ENCODE measurements around the gene SP3. TPM values are rescaled to one million over a fixed set of nuclear protein-coding genes. Genes with fewer than 3 reads are reported as not detected.

The SP3 gene
- total and polyA plus RNA-seq, 9 of the 15 experiments (the other 6 are each of a cell fraction or from before 2014, with no cell fraction given), result 12.0 to 106 (median 74.9) TPM

DNA sequence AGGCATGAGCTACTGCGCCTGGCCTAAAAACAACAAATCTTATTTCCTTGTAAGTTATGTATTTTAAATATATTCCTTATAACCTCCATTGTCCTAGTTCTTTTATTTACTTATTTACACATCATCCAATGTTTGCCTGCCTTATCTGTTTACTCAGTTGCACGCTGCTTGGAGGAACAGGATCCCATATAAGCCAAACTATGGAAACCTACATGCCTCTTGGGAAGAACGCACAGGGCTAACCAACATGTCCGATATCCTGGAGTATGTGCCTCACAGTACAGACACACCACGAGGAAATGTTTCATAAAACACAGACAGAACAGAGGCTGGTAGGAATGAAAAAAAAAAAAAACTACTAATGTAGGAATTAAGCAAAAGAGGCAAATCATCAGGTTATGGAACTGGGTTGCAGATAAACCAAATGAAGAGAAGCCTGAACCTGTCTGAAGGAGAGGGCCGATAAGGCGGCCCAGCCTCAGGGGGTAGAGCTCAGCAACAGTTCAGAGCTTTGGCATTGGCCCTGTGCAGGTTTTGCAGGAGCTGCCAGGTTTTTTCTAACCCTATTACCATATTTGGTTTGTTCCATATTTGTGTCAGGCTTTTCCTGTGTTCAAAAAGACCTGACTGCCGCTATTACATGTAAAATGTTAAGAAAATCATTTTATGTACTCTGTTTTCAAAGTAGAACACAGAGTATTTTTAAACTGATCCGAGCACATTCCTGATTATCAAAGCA lies 19.9 kb upstream of the SP3 start:
- no peak overlapping the region for H3K9ac ChIP-seq (ENCODE audit: insufficient read depth in 1 of 2, low read depth in 2 of 2, low read length in 2 of 2)
- H3K79me2 ChIP-seq (ENCODE audit: control insufficient read depth, insufficient read depth, low read length), result no peaks in the 10 kb centered on the region
- peaks cover 0 to 8% of the 10 kb centered on the region in 2 experiments; a peak in 4 of 5 replicates for H3K27me3 ChIP-seq (ENCODE audit: control insufficient read depth in 2 of 2, insufficient read depth in 2 of 2, low read length in 2 of 2)
- DNase-seq (ENCODE audit: extremely low read depth in 1 of 4, low spot score in 3 of 4), result no peak
- no peak overlapping the region for H3K4me2 ChIP-seq (ENCODE audit: insufficient read depth, low read length)
- H3K9me3 ChIP-seq (replicated peaks; ENCODE audit: control insufficient read depth, insufficient read depth, low read depth, low read length), result no peaks in the 10 kb centered on the region
- no TSS peak for BruUV-seq (replicated peaks)
- intact Hi-C loops (cut with micrococcal nuclease), result no loop called here
- no peaks in the 10 kb centered on the region for H3K9me1 ChIP-seq (ENCODE audit: control insufficient read depth, insufficient read depth, low read length)
- H2AFZ ChIP-seq (ENCODE audit: low read depth, low read length), result no peak overlapping the region
- no peak overlapping the region for H3K4me3 ChIP-seq
- H3K36me3 ChIP-seq (ENCODE audit: control insufficient read depth, insufficient read depth, low read length), result no peaks in the 10 kb centered on the region
- H4K20me1 ChIP-seq (replicated peaks; ENCODE audit: control insufficient read depth, insufficient read depth, low read length), result no peaks in the 10 kb centered on the region
- no peak for FAIRE-seq
- H3K4me1 ChIP-seq (replicated peaks in 1 of 2; ENCODE audit: control insufficient read depth in 2 of 2, insufficient read depth in 2 of 2, low read length in 2 of 2), result peaks cover 0 to 5% of the 10 kb centered on the region in 2 experiments; a peak in 1 of 5 replicates
- no peak for TF ChIP-seq ZNF253 (CRISPR knock-in tag; conservative IDR thresholded peaks at IDR 0.05)
- TF ChIP-seq, protein P1, sequence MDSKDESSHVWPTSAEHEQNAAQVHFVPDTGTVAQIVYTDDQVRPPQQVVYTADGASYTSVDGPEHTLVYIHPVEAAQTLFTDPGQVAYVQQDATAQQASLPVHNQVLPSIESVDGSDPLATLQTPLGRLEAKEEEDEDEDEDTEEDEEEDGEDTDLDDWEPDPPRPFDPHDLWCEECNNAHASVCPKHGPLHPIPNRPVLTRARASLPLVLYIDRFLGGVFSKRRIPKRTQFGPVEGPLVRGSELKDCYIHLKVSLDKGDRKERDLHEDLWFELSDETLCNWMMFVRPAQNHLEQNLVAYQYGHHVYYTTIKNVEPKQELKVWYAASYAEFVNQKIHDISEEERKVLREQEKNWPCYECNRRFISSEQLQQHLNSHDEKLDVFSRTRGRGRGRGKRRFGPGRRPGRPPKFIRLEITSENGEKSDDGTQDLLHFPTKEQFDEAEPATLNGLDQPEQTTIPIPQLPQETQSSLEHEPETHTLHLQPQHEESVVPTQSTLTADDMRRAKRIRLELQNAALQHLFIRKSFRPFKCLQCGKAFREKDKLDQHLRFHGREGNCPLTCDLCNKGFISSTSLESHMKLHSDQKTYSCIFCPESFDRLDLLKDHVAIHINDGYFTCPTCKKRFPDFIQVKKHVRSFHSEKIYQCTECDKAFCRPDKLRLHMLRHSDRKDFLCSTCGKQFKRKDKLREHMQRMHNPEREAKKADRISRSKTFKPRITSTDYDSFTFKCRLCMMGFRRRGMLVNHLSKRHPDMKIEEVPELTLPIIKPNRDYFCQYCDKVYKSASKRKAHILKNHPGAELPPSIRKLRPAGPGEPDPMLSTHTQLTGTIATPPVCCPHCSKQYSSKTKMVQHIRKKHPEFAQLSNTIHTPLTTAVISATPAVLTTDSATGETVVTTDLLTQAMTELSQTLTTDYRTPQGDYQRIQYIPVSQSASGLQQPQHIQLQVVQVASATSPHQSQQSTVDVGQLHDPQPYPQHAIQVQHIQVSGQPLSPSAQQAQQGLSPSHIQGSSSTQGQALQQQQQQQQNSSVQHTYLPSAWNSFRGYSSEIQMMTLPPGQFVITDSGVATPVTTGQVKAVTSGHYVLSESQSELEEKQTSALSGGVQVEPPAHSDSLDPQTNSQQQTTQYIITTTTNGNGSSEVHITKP (IDR thresholded peaks at IDR 0.05; ENCODE audit: partially characterized antibody), result peak; percentile 55
- no peak overlapping the region for H3K27ac ChIP-seq (ENCODE audit: extremely low read depth, low read depth, low read length)
- 37% methylated on average over 9 of the region's 9 CpGs for WGBS (ENCODE audit: insufficient coverage, low coverage, missing lambda C conversion rate)
- ATAC-seq, result peak; percentile 57; the same call in 2 of the 3 replicates
- POLR2A ChIA-PET, result interaction anchor here (2.6 kb wide), 1 partner anchor 12 kb away, joined by 9 read pairs; no protein-coding TSS in a partner anchor
- in situ Hi-C loops (cut with MboI), result no loop called here
- CTCF ChIA-PET (ENCODE audit: low intra/inter-chr PET ratio), result no interaction called here

Measured in K562 (cell line).